H4 (cell line): Measurements from ENCODE around the gene GNA12. TPM values are rescaled to one million over a fixed set of nuclear protein-coding genes. Genes with fewer than 3 reads are reported as not detected.
"Not testable (repeated sequence)": the region's sequence is repeated elsewhere in the genome, so short reads cannot be mapped to it uniquely, and the experiment has no call there.

Experiments
- DNase-seq: peaks from one replicate; pipeline ENCODE4 v3.0.0-alpha.2; 2015; ENCODE audit warnings: low spot score
- total RNA-seq: library from RNA; depleted of rRNA; stranded (reverse); fragments of >200 nt; shearing (Covaris generic); gene quantifications from 2 replicates; pipeline ENCODE4 v1.2.3, GENCODE V29; 2014

Gene GNA12
- total RNA-seq, 1 experiment from 2014 or later: 24.4 TPM

DNA sequence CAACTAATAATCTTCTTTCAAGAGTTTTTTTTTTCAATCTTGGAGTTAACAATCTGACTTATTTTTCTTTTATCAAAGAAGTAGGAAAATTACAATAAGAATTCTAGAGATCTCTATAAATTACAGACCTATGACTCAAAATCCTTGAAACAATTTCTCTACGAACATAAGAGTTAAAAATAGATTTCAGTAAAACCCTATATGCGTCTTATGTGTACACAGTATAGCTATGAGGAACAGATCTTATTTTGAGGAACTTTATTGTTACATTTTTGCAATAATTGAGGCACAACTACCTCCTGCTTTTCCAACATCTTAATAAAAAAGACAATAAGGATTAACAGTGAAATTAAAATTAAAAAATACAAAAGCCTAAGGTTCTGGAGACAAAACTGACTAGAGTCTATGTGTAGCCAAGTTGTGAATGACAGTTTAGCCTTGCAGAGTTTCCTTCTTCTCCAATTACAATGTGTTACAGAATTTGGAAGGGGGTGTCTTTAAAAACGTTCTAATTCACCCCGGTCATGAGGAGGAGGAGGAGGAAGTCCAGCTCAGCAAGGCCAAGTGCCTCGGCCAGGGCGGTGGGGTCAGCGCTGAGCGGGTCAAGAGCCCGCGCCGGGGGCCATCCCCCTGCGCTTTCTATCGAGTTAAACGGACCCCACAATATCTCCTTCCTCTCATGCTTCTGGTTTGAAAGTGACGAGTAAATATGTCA is 115.6 kb downstream of the GNA12 start:
- DNase-seq: no peak

- DNase-seq: not testable (repeated sequence)
Observed at GRCh38 chr7:2727206-2727605, 116.9 kb downstream of the GNA12 start.

- DNase-seq: no peak
Observed at GRCh38 chr7:2726316-2727018, 117.6 kb downstream of the GNA12 start.

DNA sequence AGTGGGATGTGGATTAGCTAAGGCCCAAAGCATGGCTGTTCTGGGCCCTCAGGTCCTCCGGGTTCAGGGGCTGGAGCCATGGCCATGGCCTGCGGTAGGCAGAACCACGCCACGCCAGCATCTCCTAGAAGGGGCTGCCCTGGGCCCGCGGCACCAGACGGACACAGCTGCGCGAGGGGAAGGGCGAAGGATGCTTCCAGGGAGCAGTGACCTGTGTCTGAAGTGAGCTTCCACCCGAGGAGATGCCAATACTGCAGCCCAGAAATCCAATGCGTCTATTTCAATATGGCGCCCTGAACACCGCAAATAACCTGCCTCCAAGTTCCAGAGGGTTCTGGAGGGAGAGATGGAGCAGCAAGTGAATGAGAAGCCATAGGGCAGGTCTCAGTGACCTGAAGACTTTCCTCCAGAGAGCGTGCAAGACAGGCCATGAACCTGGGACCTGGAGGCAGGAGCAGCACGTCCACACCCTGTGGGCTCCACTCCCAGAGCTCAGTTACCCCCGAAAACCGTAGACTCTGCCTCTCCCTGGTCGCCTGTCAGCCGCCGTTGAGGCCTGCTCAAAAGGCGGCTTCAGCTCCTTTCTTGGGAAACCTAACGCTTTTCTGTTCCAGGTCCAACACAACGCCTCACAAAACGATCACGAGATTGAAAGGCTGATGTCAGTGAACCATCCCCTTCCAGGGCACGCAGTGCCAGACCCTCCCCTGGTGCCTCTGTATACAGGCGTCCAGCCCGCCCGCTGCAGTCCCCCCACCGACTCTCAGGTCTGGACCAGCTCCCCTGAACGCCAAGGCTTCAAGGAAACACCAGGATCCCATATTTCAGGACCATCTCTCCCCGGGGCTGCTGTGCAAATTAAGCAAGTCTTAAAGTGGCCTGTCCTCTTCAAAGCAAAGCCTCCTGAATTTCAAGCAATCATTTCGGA is 118.7 kb downstream of the GNA12 start:
- no peak for DNase-seq

- DNase-seq: no peak
Observed at GRCh38 chr7:2724453-2725177, 119.5 kb downstream of the GNA12 start.

DNA sequence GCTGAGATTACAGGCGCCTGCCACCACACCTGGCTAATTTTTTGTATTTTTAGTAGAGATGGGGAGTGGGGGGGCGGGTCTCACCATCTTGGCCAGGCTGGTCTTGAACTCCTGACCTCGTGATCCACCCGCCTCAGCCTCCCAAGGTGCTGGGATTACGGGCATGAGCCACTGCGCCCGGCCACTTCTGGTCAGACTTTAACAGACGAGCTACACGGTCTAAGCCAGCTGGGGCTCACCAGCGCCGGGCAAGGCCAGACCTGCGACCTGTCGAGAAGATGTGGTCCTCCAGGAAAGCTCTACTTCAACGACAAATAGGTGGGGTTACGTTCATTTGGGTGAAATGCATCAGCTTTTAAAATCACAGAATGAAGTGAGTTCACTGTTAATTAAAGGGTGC is 120.1 kb downstream of the GNA12 start:
- not testable (repeated sequence) for DNase-seq

GRCh38 chr7:2723138-2723850 is 120.8 kb downstream of the GNA12 start:
- DNase-seq: no peak

DNA sequence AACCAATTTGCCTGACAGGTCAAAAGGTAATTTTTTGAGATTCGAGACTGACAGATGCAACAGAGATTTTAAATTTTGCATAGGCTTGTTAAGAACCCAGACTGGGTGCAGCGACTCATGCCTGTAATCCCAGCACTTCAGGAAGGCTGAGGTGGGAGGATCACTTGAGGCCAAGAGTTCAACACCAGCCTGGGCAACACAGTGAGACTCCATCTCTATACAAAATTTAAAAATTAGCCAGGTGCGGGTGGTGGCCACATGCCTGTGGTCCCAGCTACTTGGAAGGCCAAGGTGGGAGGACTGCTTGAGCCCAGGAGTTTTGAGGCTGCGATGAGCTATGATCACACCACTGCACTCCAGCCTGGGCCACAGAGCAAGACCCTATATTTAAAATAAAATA is 121.5 kb downstream of the GNA12 start:
- DNase-seq: no peak

GRCh38 chr7:2721842-2722241 is 122.3 kb downstream of the GNA12 start:
- no peak for DNase-seq

DNA sequence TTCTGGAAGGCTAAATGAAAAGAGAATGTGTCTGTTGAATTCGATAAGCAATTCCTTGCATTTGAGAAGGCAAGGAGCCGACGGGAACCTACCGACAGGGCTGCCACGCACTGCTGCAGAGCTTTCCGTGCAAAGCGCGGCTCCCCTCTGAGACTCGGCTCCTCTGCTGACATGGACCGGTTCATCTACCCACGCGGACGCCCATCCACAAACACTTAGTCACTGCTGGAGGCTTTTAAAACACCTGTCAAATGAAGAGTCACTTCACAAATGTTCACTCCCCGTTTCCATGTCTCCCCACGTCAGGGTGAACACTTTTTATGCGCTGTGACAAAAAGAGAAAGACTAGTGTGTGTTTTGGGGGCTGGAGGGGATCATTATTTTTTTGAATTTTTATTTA is 124.1 kb downstream of the GNA12 start:
- DNase-seq: no peak

DNA sequence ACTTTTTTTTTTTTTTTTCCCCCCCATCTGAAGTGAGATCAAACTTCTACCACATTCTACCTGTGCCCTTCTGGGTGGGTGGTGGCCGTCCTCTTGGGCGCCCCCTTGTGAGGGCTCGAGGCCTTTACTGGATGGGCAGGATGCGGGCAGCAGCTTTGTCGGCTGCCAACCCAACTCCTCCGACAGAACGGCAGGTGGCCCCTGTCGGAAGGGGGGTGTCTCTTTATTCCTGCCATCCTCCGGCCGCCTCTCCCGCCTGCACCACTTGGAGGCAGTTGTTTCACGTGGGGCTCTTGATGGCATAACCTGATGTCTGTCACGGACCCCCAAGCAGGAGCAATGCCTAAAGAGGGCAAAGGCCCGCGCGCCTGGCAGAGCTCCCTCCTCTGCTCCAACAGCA is 125.1 kb downstream of the GNA12 start:
- no peak for DNase-seq

DNA sequence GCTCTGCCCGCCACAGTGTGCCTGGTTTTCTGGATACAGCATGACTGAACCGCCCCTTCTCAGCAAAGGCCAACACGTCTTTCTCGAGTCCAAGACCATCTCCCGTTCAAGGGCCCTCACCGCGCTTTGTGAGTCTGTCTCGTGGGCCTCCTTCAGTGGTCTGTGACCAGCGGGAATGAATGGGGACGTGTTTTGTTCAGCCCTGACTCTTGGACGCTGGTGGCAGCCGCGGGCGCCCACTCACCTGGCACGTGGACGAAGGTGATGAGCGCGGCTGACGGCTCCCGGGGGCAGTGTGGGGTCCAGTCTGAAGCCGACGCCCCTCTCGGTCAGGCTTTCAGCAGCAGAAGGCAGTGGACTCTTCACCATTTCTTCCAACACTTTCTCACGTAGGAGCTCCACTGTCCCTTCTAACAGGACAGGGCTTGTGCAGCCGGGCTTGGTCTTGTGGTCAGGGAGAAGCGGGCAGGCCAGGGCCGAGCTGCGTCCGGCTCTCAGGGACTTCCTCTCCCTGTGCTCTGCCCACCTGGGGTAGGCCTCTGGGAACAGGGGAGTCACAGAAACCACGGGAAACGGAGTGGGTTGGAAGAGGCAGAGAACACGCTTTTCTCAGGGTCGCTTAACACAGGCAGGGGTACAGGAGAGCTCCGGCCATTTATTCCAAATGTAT is 125.7 kb downstream of the GNA12 start:
- DNase-seq: no peak

DNA sequence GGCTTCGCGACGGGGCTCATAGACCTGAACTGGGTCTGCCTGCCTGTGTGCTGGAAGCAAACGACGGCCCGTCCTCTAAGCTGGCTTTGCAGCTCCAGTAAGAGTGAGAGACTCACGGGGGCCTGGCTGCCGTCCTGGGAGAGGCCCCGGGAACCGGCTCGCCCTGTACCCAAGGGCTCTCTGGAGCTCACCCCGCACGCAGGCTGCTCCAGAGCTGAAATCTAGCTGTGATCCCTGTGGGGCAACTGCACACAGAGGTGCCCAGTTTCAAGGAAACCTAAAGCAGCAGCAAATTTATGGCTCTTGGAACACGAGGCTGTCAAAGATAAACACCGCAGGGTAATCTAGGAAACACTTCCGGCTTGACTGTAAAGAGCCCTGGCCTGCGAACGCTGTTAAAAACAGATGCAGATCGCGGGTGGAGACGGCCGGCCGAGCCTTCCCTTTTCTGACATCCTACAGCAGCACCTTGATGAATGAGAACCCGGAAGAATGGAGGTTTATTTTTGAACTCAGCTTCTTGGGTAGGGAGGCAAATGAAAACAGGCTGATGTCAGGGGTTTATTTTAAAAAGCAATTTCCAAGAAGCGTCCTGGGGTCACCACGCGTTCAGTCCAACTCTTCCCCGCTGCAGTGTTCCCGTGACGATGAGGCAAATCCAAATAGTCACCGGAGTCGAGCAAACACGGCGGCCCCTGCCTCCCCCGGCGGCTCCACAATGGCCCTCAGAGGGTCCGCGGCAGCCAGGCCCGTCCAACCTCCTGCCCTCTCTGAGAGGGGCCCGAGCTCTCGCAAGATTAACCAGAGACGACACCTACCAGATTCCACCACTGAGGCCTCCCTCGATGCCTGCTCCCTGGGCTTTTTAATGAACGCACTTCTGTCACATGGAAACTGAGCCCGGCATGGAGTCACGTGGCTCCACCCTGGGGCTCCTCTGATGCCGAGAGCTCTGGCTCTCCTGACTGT is 126.5 kb downstream of the GNA12 start:
- DNase-seq: no peak

- DNase-seq: no peak
Observed at GRCh38 chr7:2716906-2717292, 127.2 kb downstream of the GNA12 start.

DNA sequence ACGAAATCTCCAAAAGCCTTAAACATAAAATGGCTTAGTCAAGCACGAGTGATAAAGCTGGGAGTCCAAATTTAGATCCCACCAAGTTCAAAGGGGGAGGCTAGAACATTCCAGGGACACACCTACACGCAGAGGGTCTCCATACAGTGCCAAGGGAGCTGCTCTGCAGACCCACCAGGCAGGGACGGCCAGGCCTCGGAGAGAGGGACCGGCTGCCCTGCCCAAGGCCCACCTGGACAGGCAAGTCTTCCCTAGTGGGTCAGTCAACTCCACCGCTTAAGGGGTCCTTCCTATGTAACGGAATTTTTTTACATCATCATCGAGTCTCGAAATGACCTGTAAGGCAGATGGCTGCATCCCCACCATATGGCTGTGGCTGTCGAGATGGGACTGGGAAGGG is 127.6 kb downstream of the GNA12 start:
- DNase-seq: no peak

DNA sequence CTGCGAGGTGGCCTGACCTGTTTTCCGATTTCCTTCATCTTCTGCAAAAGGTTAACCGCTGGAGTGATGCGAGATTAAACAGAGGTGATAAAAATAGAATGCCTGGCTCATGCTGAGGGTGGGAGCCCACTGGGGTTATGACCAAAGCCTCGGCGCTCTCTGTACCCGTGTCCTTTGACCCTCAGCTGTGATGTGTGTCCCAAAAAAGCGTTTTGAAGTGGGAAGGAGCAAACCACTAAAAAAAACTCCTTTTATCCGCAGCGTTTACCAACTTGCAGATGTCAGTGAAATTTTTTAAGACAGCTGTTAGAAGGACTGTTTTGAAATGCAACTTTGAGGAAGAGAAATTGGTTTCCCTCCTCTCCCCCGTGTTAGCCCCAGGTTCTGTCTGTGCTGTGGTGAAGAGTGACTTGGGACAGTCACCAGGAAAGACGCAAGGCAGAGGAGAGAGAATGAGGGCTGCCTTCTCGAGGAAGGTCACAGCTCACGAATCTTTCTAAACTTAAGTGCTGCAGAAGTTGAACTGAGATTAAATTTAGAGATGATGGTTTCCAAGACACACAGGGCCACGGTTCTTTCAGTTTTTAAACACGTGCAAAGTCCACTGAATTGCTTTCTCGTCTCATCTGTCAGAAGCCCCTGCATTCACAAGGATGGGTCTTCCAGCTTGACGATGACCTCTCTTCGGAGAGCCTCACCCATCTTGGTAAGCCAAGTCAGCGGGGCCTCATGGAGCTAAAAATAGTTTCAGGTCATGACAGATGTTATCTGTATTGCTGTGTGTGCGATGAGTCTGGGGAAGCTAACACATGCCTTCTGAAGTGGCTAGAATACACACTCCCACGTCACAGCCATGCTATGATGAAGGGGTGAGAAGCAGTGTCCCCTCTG is 128.5 kb downstream of the GNA12 start:
- DNase-seq: no peak

DNA sequence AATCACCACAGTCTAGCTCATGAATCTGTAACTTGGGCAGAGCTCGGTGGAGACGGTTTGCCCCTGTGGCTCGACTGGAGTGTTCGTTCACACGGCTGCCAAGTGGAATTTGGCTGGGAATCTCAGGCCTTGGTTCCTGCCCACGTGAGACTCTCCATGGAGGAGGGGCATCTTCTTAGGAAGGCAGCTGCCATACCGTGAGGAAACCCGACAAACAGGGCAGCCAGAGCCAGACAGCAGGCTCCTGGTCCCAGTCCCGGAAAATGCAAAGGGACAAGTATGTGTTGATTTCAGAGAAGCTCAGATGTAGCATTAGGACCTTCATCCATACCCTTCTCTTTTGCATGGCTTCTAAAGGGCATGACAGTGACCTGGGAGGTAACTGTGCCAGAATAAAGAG is 129.5 kb downstream of the GNA12 start:
- no peak for DNase-seq

GRCh38 chr7:2713978-2714377 is 130.1 kb downstream of the GNA12 start:
- no peak for DNase-seq
